ENCODE data around the gene LONRF3.
"Not testable (repeated sequence)": the region's sequence is repeated elsewhere in the genome, so short reads cannot be mapped to it uniquely, and the experiment has no call there.

LONRF3 gene

GRCh38 chrX:119028733-119029330 lies 54.4 kb downstream of the LONRF3 start:
- no peak for FAIRE-seq
- DNase-seq (ENCODE audit: extremely low spot score, insufficient read length, low read depth): no peak

- DNase-seq (ENCODE audit: extremely low spot score, insufficient read length, low read depth); FAIRE-seq: not testable (repeated sequence)
Measured at GRCh38 chrX:119029656-119030055, 55.2 kb downstream of the LONRF3 start.

GRCh38 chrX:119030990-119031389 lies 56.6 kb downstream of the LONRF3 start:
- DNase-seq (ENCODE audit: extremely low spot score, insufficient read length, low read depth) (no peak), FAIRE-seq (no peak)

DNA sequence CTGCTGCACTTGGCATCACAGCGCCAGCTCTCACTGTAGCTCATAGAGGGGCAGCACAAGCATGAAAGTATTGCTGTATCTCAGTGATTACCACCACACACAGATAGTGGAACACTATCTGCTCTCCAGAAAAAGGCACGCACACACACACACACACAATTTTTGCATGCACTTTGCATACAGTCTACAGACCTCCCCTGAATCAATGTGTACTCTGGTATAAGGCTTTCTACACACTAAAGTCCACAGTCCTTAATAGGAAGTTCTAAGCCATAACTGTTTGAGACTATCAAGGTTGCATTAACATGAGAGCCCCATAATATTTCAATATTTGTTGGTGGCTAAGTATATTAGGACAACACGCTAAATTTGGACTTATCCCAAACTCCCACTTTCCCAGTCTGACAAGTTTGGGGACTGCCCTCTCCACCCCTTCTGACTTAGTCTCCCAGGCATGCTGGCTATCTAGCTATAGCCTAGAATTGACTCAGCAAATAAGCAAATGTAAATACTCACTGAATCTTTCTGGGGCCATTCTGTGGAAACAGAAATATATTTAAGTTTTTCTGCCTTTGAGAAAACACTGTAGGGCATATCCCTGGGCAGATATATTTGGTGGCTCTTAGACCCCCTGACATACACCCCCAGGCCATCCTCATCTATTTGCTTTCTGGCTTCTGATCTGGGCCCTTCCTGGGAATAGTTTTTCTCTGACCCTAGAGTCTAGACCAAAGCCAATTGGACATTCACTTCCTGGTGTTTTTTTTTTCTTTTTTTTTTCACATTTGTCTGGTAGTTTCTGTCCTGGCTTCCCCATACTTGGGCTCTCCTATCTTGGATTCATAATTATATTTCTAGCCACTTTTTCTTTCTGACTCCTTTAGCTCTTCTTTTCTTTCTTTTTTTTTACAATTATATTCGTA lies 62.0 kb downstream of the LONRF3 start:
- DNase-seq (ENCODE audit: extremely low spot score, insufficient read length, low read depth) (no peak), FAIRE-seq (no peak)

DNA sequence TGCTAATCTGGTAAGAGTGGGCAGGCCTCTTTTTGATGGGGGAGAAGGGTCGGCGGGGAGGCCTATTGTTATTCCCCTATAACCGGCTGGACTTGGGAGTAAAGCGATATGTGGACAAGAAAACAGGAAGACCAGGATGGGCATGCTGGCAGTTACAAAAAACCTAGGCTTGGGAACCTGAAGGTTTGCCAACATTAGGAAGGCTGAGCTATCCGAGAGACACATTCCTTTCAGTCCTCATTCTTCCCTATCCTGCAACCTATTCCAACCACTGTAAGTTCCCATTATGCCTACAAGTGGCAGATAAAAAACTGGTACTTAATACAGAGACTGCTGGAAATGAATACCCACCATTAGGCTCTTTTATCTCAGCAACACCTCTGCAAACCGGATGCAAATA lies 66.0 kb downstream of the LONRF3 start:
- no peak for FAIRE-seq
- no peak for DNase-seq (ENCODE audit: extremely low spot score, insufficient read length, low read depth)

GRCh38 chrX:119041175-119041574 lies 66.8 kb downstream of the LONRF3 start:
- FAIRE-seq (no peak), DNase-seq (ENCODE audit: extremely low spot score, insufficient read length, low read depth) (no peak)

DNA sequence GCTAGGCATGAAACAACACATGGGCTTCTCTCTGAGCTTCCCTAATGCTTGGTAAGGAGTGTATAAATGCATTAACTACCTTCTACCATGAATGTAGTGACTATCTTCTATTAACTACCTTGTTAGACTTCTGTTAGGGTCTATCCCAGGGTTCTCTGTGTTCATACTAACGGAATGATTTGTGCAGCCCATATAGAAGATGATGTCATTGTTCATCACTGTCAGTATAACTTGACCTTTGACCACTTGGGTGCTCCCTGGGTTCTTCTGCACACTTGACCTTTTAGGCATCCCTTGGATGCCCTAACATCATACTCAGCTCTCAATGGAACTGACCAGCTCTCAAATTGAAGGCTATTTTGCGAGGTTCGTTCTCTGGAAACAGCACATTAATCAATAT lies 67.6 kb downstream of the LONRF3 start:
- no peak for DNase-seq (ENCODE audit: extremely low spot score, insufficient read length, low read depth)
- no peak for FAIRE-seq

GRCh38 chrX:119042996-119043395 lies 68.6 kb downstream of the LONRF3 start:
- DNase-seq (ENCODE audit: extremely low spot score, insufficient read length, low read depth) (no peak), FAIRE-seq (no peak)

DNA sequence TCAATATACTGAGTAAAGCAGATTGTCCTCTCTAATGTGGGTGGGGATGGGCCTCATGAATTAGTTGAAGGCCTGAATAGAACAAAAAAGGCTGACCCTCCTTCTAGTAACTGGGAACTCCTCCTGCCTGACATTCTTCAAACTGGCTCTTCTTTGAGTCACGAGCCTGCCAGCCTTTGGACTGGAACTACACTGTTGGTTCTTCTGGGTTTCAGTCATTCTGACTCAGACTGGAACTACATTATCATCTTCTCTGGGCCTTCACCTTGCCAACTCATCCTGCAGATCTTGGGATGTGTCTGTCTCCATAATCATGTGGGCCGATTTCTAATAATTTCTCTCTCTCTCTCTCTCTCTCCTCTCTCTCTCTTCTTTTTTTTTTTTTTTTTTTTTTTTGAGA lies 71.5 kb downstream of the LONRF3 start:
- FAIRE-seq (no peak), DNase-seq (ENCODE audit: extremely low spot score, insufficient read length, low read depth) (no peak)

GRCh38 chrX:119055687-119056086 lies 81.3 kb downstream of the LONRF3 start:
- no peak for FAIRE-seq
- DNase-seq (ENCODE audit: extremely low spot score, insufficient read length, low read depth): no peak

- no peak for FAIRE-seq
- no peak for DNase-seq (ENCODE audit: extremely low spot score, insufficient read length, low read depth)
Measured at GRCh38 chrX:119062750-119063374, 88.4 kb downstream of the LONRF3 start.

- FAIRE-seq: no peak
- DNase-seq (ENCODE audit: extremely low spot score, insufficient read length, low read depth): no peak
Measured at GRCh38 chrX:119063428-119063827, 89.0 kb downstream of the LONRF3 start.

GRCh38 chrX:119067023-119067739 lies 92.8 kb downstream of the LONRF3 start:
- peak; percentile 73 for FAIRE-seq
- DNase-seq (ENCODE audit: extremely low spot score, insufficient read length, low read depth): no peak
